ENCODE measurements around the gene ACBD4. TPM values are rescaled to one million over a fixed set of nuclear protein-coding genes. Genes with fewer than 3 reads are reported as not detected.

ACBD4 gene
- polyA plus RNA-seq, 1 of the 3 experiments (the other 2 are of a cell fraction): 15.8 TPM

- POLR2A ChIA-PET: no interaction called here
- Histone ChIP-seq H3K4me3 (ENCODE audit: low read depth in 2 of 2, low read length in 1 of 2) (no peak overlapping the region), H3K9me3 (no peaks in the 10 kb centered on the region), H3F3A (replicated peaks; ENCODE audit: insufficient read depth) (peaks cover 5% of the 10 kb centered on the region), H3K27me3 (ENCODE audit: insufficient read depth) (no peaks in the 10 kb centered on the region), H3K9ac (no peak overlapping the region), H3K79me2 (ENCODE audit: insufficient read depth) (no peaks in the 10 kb centered on the region), H3K4me1 (ENCODE audit: control insufficient read depth in 1 of 2, insufficient read depth in 2 of 2, low read depth in 1 of 2, low read length in 1 of 2) (peaks cover 0 to 13% of the 10 kb centered on the region in 2 experiments; a peak in 1 of 4 replicates), H3K27ac (ENCODE audit: low read depth in 2 of 2, low read length in 1 of 2) (no peak overlapping the region), H3K9me2 (no peaks in the 10 kb centered on the region), H3K36me3 (replicated peaks in 1 of 2; ENCODE audit: control insufficient read depth in 1 of 2, insufficient read depth in 2 of 2, low read length in 1 of 2) (peaks cover 0 to 38% of the 10 kb centered on the region in 2 experiments), H2AFZ (ENCODE audit: low read depth) (no peak overlapping the region), H3K4me2 (no peak overlapping the region), H4K20me1 (ENCODE audit: insufficient read depth) (no peaks in the 10 kb centered on the region)
- no peak for TF ChIP-seq JUND (IDR thresholded peaks at IDR 0.05)
- no peak for TF ChIP-seq USF2 (IDR thresholded peaks at IDR 0.05; ENCODE audit: borderline replicate concordance, low read depth, low read length)
- no peak for TF ChIP-seq ZBTB33 (IDR thresholded peaks at IDR 0.05; ENCODE audit: borderline replicate concordance, low read depth)
- no peak for TF ChIP-seq SMC3 (IDR thresholded peaks at IDR 0.05; ENCODE audit: low read depth, low read length)
- no peak for TF ChIP-seq MAX (IDR thresholded peaks at IDR 0.05; ENCODE audit: low read depth)
- TF ChIP-seq ELF1 (IDR thresholded peaks at IDR 0.05): no peak
- TF ChIP-seq NFIC (IDR thresholded peaks at IDR 0.05; ENCODE audit: borderline replicate concordance): no peak
- no peak for TF ChIP-seq TEAD4 (IDR thresholded peaks at IDR 0.05; ENCODE audit: borderline replicate concordance, insufficient read depth)
- TF ChIP-seq FOSL2 (IDR thresholded peaks at IDR 0.05; ENCODE audit: borderline replicate concordance, low read depth): no peak
- no peak for TF ChIP-seq GABPA (IDR thresholded peaks at IDR 0.05; ENCODE audit: low read depth)
- peak; percentile 36 for DNase-seq
- 90% methylated on average over 12 of the region's 16 CpGs for WGBS (ENCODE audit: low lambda C conversion rate)
- CTCF ChIA-PET: interaction anchor here (0.6 to 4.2 kb wide), 7 partner anchors 11 to 204 kb away, joined by 3 to 46 read pairs (median 7); partner anchors contain the start of genes ACBD4 and PLCD3
These were observed 24.5 kb upstream of the ACBD4 start for GRCh38 chr17:45110676-45111611.

- WGBS (ENCODE audit: low lambda C conversion rate): 95% methylated on average over 11 of the region's 11 CpGs
- ChIA-PET CTCF (interaction anchor here (0.6 to 2.5 kb wide), 6 partner anchors 12 to 333 kb away, joined by 3 to 17 read pairs (median 5); partner anchors contain the start of genes ACBD4 and PLCD3), POLR2A (no interaction called here)
- TF ChIP-seq JUND (IDR thresholded peaks at IDR 0.05) (no peak), PBX3 (IDR thresholded peaks at IDR 0.05) (no peak), FOXM1 (IDR thresholded peaks at IDR 0.05; ENCODE audit: low read depth) (no peak)
- no peak overlapping the region for H3K9ac ChIP-seq
- H3K36me3 ChIP-seq (replicated peaks in 1 of 2; ENCODE audit: control insufficient read depth in 1 of 2, insufficient read depth in 2 of 2, low read length in 1 of 2): peaks cover 0 to 29% of the 10 kb centered on the region in 2 experiments
- no peak overlapping the region for H3K4me3 ChIP-seq (ENCODE audit: low read depth in 2 of 2, low read length in 1 of 2)
- no peaks in the 10 kb centered on the region for H4K20me1 ChIP-seq (ENCODE audit: insufficient read depth)
- H3F3A ChIP-seq (replicated peaks; ENCODE audit: insufficient read depth): peaks cover 5% of the 10 kb centered on the region
- H3K9me3 ChIP-seq: no peaks in the 10 kb centered on the region
- H3K79me2 ChIP-seq (ENCODE audit: insufficient read depth): no peaks in the 10 kb centered on the region
- no peak overlapping the region for H3K27ac ChIP-seq (ENCODE audit: low read depth in 2 of 2, low read length in 1 of 2)
- H3K9me2 ChIP-seq: no peaks in the 10 kb centered on the region
- no peak for DNase-seq
- no peak overlapping the region for H2AFZ ChIP-seq (ENCODE audit: low read depth)
- H3K27me3 ChIP-seq (ENCODE audit: insufficient read depth): no peaks in the 10 kb centered on the region
- no peak overlapping the region for H3K4me2 ChIP-seq
- peaks cover 0 to 21% of the 10 kb centered on the region in 2 experiments; a peak in 1 of 4 replicates for H3K4me1 ChIP-seq (ENCODE audit: control insufficient read depth in 1 of 2, insufficient read depth in 2 of 2, low read depth in 1 of 2, low read length in 1 of 2)
These were observed 23.6 kb upstream of the ACBD4 start for GRCh38 chr17:45111850-45112249.

Measured in SK-N-SH (cell line).